Fibroblast of lung (primary cell): Measurements from ENCODE around the gene ECSIT. TPM values are rescaled to one million over a fixed set of nuclear protein-coding genes. Genes with fewer than 3 reads are reported as not detected.

Experiments used
- DNase-seq, 2 donors: peaks; one replicate each; pipeline versions ENCODE4 v3.0.0 to v3.0.0-alpha.2; 2010; ENCODE audit warnings: low read depth in 2 of 2
- H2AFZ ChIP-seq: 2 replicates; pipeline ENCODE4 v1.5.1; 2012; ENCODE audit warnings: low read length, control low read depth, inconsistent platforms
- H3K27ac ChIP-seq: 2 replicates; pipeline ENCODE4 v1.5.1; 2011; ENCODE audit warnings: low read length, control low read depth; ENCODE audit not compliant: insufficient read depth
- H3K27me3 ChIP-seq: 2 replicates; pipeline ENCODE4 v1.5.1; 2011; ENCODE audit warnings: mild to moderate bottlenecking, low read length; ENCODE audit not compliant: control insufficient read depth, insufficient read depth
- H3K36me3 ChIP-seq: 2 replicates; pipeline ENCODE4 v1.5.1; 2011; ENCODE audit warnings: low read length; ENCODE audit not compliant: control insufficient read depth, insufficient read depth
- H3K4me1 ChIP-seq: 2 replicates; pipeline ENCODE4 v1.5.1; 2011; ENCODE audit warnings: low read length; ENCODE audit not compliant: control insufficient read depth, insufficient read depth; ENCODE audit errors: extremely low read depth
- H3K4me2 ChIP-seq: 2 replicates; pipeline ENCODE4 v1.5.1; 2011; ENCODE audit warnings: low read length, control low read depth; ENCODE audit not compliant: insufficient read depth; ENCODE audit errors: extremely low read depth
- H3K4me3 ChIP-seq, 4 experiments: fragments of 200-600 bp in 1 of 4; sonication (generic) in 1 of 4; replicated peaks in 1 of 4; 2 replicates each; pipeline ENCODE4 v1.5.1; 2011 to 2016; ENCODE audit warnings: low read length in 4 of 4, low read depth in 3 of 4, mild to moderate bottlenecking in 3 of 4, control low read depth in 2 of 4, inconsistent platforms in 1 of 4, mixed read lengths in 1 of 4; ENCODE audit not compliant: insufficient read depth in 1 of 4; ENCODE audit errors: control extremely low read depth in 1 of 4
- H3K79me2 ChIP-seq: 2 replicates; pipeline ENCODE4 v1.5.1; 2012; ENCODE audit warnings: mild to moderate bottlenecking, low read length, inconsistent platforms; ENCODE audit not compliant: control insufficient read depth, insufficient read depth
- H3K9ac ChIP-seq: 2 replicates; pipeline ENCODE4 v1.5.1; 2011; ENCODE audit warnings: mild to moderate bottlenecking, low read length, control low read depth; ENCODE audit not compliant: insufficient read depth
- H3K9me3 ChIP-seq: 2 replicates; pipeline ENCODE4 v1.5.1; 2012; ENCODE audit warnings: low read depth, low read length; ENCODE audit not compliant: control insufficient read depth, insufficient read depth
- H4K20me1 ChIP-seq: 2 replicates; pipeline ENCODE4 v1.5.1; 2011; ENCODE audit warnings: low read length; ENCODE audit not compliant: control insufficient read depth, insufficient read depth; ENCODE audit errors: extremely low read depth
- CTCF ChIP-seq, 2 donors: IDR thresholded peaks in 1 of 2; conservative IDR thresholded peaks in 1 of 2; 1 replicate in 1 of 2; 2 replicates in 1 of 2; pipeline ENCODE4 v1.5.1; 2011 to 2012; ENCODE audit warnings: low read length in 2 of 2, control low read depth in 1 of 2, inconsistent platforms in 1 of 2, low read depth in 1 of 2, mild to moderate bottlenecking in 1 of 2
- EZH2 ChIP-seq: IDR thresholded peaks from 2 replicates; pipeline ENCODE4 v1.5.1; 2012; ENCODE audit warnings: low read length, control low read depth, mild to moderate bottlenecking; ENCODE audit errors: missing control alignments
- polyA plus RNA-seq, 2 donors: library from polyadenylated mRNA; depleted of rRNA in 1 of 2; stranded (reverse) in 1 of 2; unstranded in 1 of 2; fragments of >200 nt; gene quantifications; 2 replicates each; pipeline ENCODE4 v1.2.1, GENCODE V29; 2011 to 2012; ENCODE audit warnings: missing spikeins in 1 of 2
- total RNA-seq: library from RNA; depleted of rRNA; stranded (reverse); fragments of >200 nt; gene quantifications from 2 replicates; pipeline ENCODE4 v1.2.1, GENCODE V29; 2014

The ECSIT gene
- total and polyA plus RNA-seq, 2 donors (not counting 1 experiment from before 2014, with no cell fraction given) = 19.3 to 33.5 TPM

GRCh38 chr19:11549386-11549953 is 20.5 kb upstream of the ECSIT start:
- H3K36me3 ChIP-seq = peaks cover 13% of the 10 kb centered on the region
- H3K4me3 ChIP-seq = no peak overlapping the region
- H3K27me3 ChIP-seq = no peaks in the 10 kb centered on the region

GRCh38 chr19:11547929-11548700 is 19.2 kb upstream of the ECSIT start:
- DNase-seq = no peak
- H2AFZ ChIP-seq = no peak overlapping the region
- H4K20me1 ChIP-seq = no peaks in the 10 kb centered on the region
- no peaks in the 10 kb centered on the region for H3K4me1 ChIP-seq
- no peaks in the 10 kb centered on the region for H3K27me3 ChIP-seq
- no peak overlapping the region for H3K9ac ChIP-seq
- H3K36me3 ChIP-seq = peaks cover 5% of the 10 kb centered on the region
- no peaks in the 10 kb centered on the region for H3K9me3 ChIP-seq
- no peak overlapping the region for H3K4me3 ChIP-seq
- H3K27ac ChIP-seq = no peak overlapping the region
- H3K4me2 ChIP-seq = no peak overlapping the region
- H3K79me2 ChIP-seq = no peaks in the 10 kb centered on the region
- TF ChIP-seq CTCF (conservative IDR thresholded peaks at IDR 0.05 in 1 of 2, IDR thresholded peaks at IDR 0.05 in 1 of 2; ENCODE audit: low read depth in 1 of 2, low read length in 2 of 2) (no peak), EZH2 (no peak)

More at GRCh38 chr19:11549386-11549953, 20.5 kb upstream of the ECSIT start:
- H2AFZ ChIP-seq = no peak overlapping the region
- no peak for DNase-seq
- no peak overlapping the region for H3K27ac ChIP-seq
- H3K9me3 ChIP-seq = no peaks in the 10 kb centered on the region
- H3K4me2 ChIP-seq = no peak overlapping the region
- no peaks in the 10 kb centered on the region for H3K4me1 ChIP-seq
- TF ChIP-seq CTCF (conservative IDR thresholded peaks at IDR 0.05 in 1 of 2, IDR thresholded peaks at IDR 0.05 in 1 of 2; ENCODE audit: low read depth in 1 of 2, low read length in 2 of 2) (no peak), EZH2 (no peak)
- H4K20me1 ChIP-seq = no peaks in the 10 kb centered on the region
- H3K79me2 ChIP-seq = no peaks in the 10 kb centered on the region
- H3K9ac ChIP-seq = no peak overlapping the region

GRCh38 chr19:11541238-11541637 is 12.3 kb upstream of the ECSIT start:
- no peak for DNase-seq
- no peaks in the 10 kb centered on the region for H3K79me2 ChIP-seq
- H3K4me2 ChIP-seq = no peak overlapping the region
- no peak overlapping the region for H3K4me3 ChIP-seq
- H3K4me1 ChIP-seq = peaks cover 9% of the 10 kb centered on the region
- no peaks in the 10 kb centered on the region for H3K36me3 ChIP-seq
- H2AFZ ChIP-seq = no peak overlapping the region
- no peaks in the 10 kb centered on the region for H4K20me1 ChIP-seq
- TF ChIP-seq CTCF (conservative IDR thresholded peaks at IDR 0.05 in 1 of 2, IDR thresholded peaks at IDR 0.05 in 1 of 2; ENCODE audit: low read depth in 1 of 2, low read length in 2 of 2) (no peak), EZH2 (no peak)
- no peaks in the 10 kb centered on the region for H3K27me3 ChIP-seq
- H3K27ac ChIP-seq = no peak overlapping the region
- no peak overlapping the region for H3K9ac ChIP-seq
- H3K9me3 ChIP-seq = no peaks in the 10 kb centered on the region
